ENCODE measurements around the gene EEFSEC.

DNA sequence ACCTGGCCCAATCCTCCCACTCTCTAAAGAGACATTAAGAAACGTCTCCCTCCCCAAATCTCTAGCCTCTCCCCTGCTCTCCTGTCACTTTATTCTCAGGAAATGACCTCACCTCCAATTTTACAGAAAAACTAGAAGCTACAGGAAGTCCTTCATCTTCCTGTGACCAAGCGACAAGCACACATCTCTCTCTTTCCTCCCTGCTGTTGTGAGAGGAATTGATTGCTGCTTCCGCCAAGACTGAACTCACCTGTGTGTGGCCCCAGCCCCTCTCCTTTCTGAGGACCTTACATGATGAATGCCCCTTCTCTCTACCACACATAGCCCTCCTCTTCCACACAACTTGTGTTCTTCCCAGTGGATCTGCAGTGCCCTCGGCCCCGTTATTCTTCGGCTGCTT is 295.2 kb downstream of the EEFSEC start:
- TF ChIP-seq, protein P1, sequence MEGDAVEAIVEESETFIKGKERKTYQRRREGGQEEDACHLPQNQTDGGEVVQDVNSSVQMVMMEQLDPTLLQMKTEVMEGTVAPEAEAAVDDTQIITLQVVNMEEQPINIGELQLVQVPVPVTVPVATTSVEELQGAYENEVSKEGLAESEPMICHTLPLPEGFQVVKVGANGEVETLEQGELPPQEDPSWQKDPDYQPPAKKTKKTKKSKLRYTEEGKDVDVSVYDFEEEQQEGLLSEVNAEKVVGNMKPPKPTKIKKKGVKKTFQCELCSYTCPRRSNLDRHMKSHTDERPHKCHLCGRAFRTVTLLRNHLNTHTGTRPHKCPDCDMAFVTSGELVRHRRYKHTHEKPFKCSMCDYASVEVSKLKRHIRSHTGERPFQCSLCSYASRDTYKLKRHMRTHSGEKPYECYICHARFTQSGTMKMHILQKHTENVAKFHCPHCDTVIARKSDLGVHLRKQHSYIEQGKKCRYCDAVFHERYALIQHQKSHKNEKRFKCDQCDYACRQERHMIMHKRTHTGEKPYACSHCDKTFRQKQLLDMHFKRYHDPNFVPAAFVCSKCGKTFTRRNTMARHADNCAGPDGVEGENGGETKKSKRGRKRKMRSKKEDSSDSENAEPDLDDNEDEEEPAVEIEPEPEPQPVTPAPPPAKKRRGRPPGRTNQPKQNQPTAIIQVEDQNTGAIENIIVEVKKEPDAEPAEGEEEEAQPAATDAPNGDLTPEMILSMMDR (IDR thresholded peaks at IDR 0.05), result no peak
- TF ChIP-seq POLR2A (IDR thresholded peaks at IDR 0.05), result no peak
